ENCODE measurements around the gene MYL4.

DNA sequence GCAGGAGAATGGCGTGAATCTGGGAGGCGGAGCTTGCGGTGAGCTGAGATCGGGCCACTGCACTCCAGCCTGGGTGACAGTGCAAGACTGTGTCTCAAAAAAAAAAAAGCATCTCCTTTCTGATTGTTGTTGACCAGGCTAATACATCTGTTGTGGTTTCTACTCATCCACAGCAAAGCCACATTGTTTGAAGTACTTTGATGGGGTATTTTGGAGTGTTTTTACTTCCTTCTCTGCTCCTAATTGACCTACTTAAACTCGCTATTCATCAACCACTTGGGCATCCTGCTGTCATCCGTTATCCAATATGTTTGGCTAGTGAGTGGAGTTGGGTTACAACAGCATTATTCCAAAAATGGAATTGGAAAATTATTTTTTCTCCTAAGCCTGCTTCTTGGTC, 16.6 kb upstream of the MYL4 start:
- TF ChIP-seq, protein P1, sequence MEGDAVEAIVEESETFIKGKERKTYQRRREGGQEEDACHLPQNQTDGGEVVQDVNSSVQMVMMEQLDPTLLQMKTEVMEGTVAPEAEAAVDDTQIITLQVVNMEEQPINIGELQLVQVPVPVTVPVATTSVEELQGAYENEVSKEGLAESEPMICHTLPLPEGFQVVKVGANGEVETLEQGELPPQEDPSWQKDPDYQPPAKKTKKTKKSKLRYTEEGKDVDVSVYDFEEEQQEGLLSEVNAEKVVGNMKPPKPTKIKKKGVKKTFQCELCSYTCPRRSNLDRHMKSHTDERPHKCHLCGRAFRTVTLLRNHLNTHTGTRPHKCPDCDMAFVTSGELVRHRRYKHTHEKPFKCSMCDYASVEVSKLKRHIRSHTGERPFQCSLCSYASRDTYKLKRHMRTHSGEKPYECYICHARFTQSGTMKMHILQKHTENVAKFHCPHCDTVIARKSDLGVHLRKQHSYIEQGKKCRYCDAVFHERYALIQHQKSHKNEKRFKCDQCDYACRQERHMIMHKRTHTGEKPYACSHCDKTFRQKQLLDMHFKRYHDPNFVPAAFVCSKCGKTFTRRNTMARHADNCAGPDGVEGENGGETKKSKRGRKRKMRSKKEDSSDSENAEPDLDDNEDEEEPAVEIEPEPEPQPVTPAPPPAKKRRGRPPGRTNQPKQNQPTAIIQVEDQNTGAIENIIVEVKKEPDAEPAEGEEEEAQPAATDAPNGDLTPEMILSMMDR (conservative IDR thresholded peaks at IDR 0.05; ENCODE audit: low read depth, low read length), result no peak
- TF ChIP-seq EZH2 (IDR thresholded peaks at IDR 0.05; ENCODE audit: low read length, unreplicated experiment), result no peak

All from PC-3 (cell line).